Measurements from ENCODE around the gene WAC.

WAC gene

GRCh38 chr10:28632584-28632945 is 99.6 kb downstream of the WAC start:
- H3K4me1 ChIP-seq = peaks cover 14% of the 10 kb centered on the region
- no peak overlapping the region for H2AFZ ChIP-seq
- H3K4me3 ChIP-seq (ENCODE audit: low read depth, low read length) = no peak overlapping the region
- no peaks in the 10 kb centered on the region for H3K79me2 ChIP-seq
- no peaks in the 10 kb centered on the region for H3K27me3 ChIP-seq (ENCODE audit: control insufficient read depth, insufficient read depth, low read length)
- TF ChIP-seq CTCF (IDR thresholded peaks at IDR 0.05) = no peak
- H3K9me3 ChIP-seq (ENCODE audit: control insufficient read depth, low read length) = no peaks in the 10 kb centered on the region
- H3K9ac ChIP-seq = no peak overlapping the region
- H3K4me2 ChIP-seq (ENCODE audit: low read length) = no peak overlapping the region
- H3K27ac ChIP-seq = no peak overlapping the region
- H3K36me3 ChIP-seq (ENCODE audit: control insufficient read depth, insufficient read depth, low read length) = no peaks in the 10 kb centered on the region

- Histone ChIP-seq H3K4me2 (ENCODE audit: low read length) (peak overlapping the region; percentile 41), H3K27me3 (ENCODE audit: control insufficient read depth, insufficient read depth, low read length) (no peaks in the 10 kb centered on the region), H2AFZ (no peak overlapping the region), H3K9ac (no peak overlapping the region), H3K79me2 (no peaks in the 10 kb centered on the region), H3K9me3 (ENCODE audit: control insufficient read depth, low read length) (no peaks in the 10 kb centered on the region), H3K4me1 (peaks cover 10% of the 10 kb centered on the region), H3K36me3 (ENCODE audit: control insufficient read depth, insufficient read depth, low read length) (no peaks in the 10 kb centered on the region), H3K4me3 (ENCODE audit: low read depth, low read length) (no peak overlapping the region), H3K27ac (peak overlapping the region; percentile 16)
- TF ChIP-seq CTCF (IDR thresholded peaks at IDR 0.05) = no peak
Observed at GRCh38 chr10:28633750-28634149, 100.8 kb downstream of the WAC start.

- TF ChIP-seq CTCF (IDR thresholded peaks at IDR 0.05) = no peak
Observed at GRCh38 chr10:28637346-28637745, 104.4 kb downstream of the WAC start.

GRCh38 chr10:28638392-28638791 is 105.5 kb downstream of the WAC start:
- no peak overlapping the region for H3K27ac ChIP-seq
- TF ChIP-seq CTCF (IDR thresholded peaks at IDR 0.05) = no peak
- H3K9me3 ChIP-seq (ENCODE audit: control insufficient read depth, low read length) = no peaks in the 10 kb centered on the region

More at GRCh38 chr10:28637346-28637745, 104.4 kb downstream of the WAC start:
- Histone ChIP-seq H3K27ac (no peak overlapping the region), H3K9me3 (ENCODE audit: control insufficient read depth, low read length) (no peaks in the 10 kb centered on the region), H3K9ac (no peak overlapping the region), H3K4me2 (ENCODE audit: low read length) (no peak overlapping the region), H3K36me3 (ENCODE audit: control insufficient read depth, insufficient read depth, low read length) (no peaks in the 10 kb centered on the region), H2AFZ (no peak overlapping the region), H3K79me2 (no peaks in the 10 kb centered on the region), H3K27me3 (ENCODE audit: control insufficient read depth, insufficient read depth, low read length) (no peaks in the 10 kb centered on the region), H3K4me3 (ENCODE audit: low read depth, low read length) (no peak overlapping the region), H3K4me1 (peaks cover 10% of the 10 kb centered on the region)

GRCh38 chr10:28640551-28640950 is 107.6 kb downstream of the WAC start:
- Histone ChIP-seq H3K4me3 (ENCODE audit: low read depth, low read length) (no peak overlapping the region), H2AFZ (no peak overlapping the region), H3K4me1 (no peaks in the 10 kb centered on the region), H3K36me3 (ENCODE audit: control insufficient read depth, insufficient read depth, low read length) (no peaks in the 10 kb centered on the region), H3K9ac (no peak overlapping the region), H3K27ac (no peak overlapping the region), H3K27me3 (ENCODE audit: control insufficient read depth, insufficient read depth, low read length) (no peaks in the 10 kb centered on the region), H3K9me3 (ENCODE audit: control insufficient read depth, low read length) (no peaks in the 10 kb centered on the region), H3K79me2 (no peaks in the 10 kb centered on the region), H3K4me2 (ENCODE audit: low read length) (no peak overlapping the region)
- no peak for TF ChIP-seq CTCF (IDR thresholded peaks at IDR 0.05)

More at GRCh38 chr10:28638392-28638791, 105.5 kb downstream of the WAC start:
- Histone ChIP-seq H3K4me2 (ENCODE audit: low read length) (no peak overlapping the region), H3K27me3 (ENCODE audit: control insufficient read depth, insufficient read depth, low read length) (no peaks in the 10 kb centered on the region), H3K36me3 (ENCODE audit: control insufficient read depth, insufficient read depth, low read length) (no peaks in the 10 kb centered on the region), H3K9ac (no peak overlapping the region), H3K4me1 (peaks cover 10% of the 10 kb centered on the region), H3K4me3 (ENCODE audit: low read depth, low read length) (no peak overlapping the region), H3K79me2 (no peaks in the 10 kb centered on the region), H2AFZ (no peak overlapping the region)

All from parathyroid adenoma (tissue), 2 donors.